DMS79 (cell line): ENCODE data around the gene NR1H3.
"Not testable (repeated sequence)": the region's sequence is repeated elsewhere in the genome, so short reads cannot be mapped to it uniquely, and the experiment has no call there.

Source experiments
- DNase-seq: peaks from one replicate; lab custom pipeline; 2025; lab: John Stamatoyannopoulos, UW

The NR1H3 gene

GRCh38 chr11:47257517-47258316 is at the start of gene NR1H3:
TSS of gene NR1H3 (plus strand) at chr11:47257996. CDS start at chr11:47259217, 1,221 bp downstream.
- no peak for DNase-seq

- DNase-seq: not testable (repeated sequence)
Measured at GRCh38 chr11:47208008-47208552, 49.7 kb upstream of the NR1H3 start.

DNA sequence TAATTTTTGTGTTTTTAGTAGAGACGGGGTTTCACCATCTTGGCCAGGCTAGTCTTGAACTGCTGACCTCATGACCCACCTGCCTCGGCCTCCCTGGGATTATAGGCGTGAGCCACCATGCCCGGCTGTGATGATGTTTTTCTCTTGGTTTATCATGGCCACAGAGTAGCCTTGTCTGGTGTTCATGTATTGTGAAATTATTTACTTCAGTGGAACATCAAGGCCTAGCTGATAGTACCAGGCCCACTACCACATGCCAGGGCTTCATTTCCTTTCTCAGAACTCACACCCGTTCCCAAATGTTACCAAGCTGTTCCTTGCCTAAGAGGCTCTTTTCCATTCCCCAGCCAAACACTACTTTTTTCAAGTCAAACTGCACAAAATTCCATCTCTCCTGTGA is 49.2 kb upstream of the NR1H3 start:
- DNase-seq: no peak

- DNase-seq: no peak
Measured at GRCh38 chr11:47212938-47213337, 44.9 kb upstream of the NR1H3 start.

- DNase-seq: peak; percentile 92
Measured at GRCh38 chr11:47213950-47214565, 43.7 kb upstream of the NR1H3 start.

DNA sequence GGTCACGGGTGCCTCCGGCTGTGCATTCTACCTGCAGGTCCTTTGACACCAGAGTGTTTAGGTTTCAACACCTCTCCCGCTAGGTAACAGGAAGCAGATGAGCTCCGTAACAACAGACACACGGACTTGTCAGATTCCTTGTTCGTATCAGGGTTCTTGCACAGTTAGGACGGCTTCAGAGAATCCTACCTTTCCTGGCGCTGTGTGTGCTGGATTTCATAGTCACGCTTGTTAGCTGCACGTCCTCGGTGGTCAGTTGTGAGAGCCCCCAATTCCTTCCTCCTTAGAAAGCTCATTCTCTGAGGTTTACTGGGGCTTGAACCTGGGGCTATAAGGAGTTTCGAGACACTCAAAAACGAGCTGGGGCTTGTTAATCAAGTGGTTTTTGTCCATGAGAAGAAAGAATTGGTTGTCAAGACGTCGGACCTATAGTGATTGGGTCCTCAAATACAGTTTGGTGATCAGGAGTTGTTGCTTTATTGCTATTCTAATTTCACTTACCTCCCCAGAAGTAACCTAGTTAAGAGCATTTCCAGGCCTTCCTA is 42.4 kb upstream of the NR1H3 start:
- peak; percentile 27 for DNase-seq

- DNase-seq: peak; percentile 25
Measured at GRCh38 chr11:47216121-47216798, 41.5 kb upstream of the NR1H3 start.

DNA sequence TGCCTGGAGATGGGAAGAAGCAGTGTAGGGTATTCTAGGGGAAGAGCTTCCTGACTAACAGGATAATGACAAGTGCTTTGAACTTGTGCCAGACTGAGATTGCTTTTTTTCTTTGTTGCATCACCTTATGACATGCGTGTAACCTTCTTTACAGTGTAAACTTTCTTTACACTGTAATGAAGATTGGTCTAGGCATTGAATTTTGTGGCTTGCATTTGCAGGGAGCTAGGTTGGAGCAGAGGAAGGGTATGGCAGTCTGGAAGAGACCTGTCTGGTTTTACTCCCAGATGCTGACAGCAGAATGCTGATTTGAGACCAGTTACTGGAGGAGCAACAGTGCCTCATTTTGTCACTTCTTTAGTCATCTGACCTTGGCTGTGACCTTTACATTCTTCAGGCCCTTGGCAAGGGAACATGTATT is 37.4 kb upstream of the NR1H3 start:
- DNase-seq: no peak

GRCh38 chr11:47222696-47223095 is 35.1 kb upstream of the NR1H3 start:
- no peak for DNase-seq

DNA sequence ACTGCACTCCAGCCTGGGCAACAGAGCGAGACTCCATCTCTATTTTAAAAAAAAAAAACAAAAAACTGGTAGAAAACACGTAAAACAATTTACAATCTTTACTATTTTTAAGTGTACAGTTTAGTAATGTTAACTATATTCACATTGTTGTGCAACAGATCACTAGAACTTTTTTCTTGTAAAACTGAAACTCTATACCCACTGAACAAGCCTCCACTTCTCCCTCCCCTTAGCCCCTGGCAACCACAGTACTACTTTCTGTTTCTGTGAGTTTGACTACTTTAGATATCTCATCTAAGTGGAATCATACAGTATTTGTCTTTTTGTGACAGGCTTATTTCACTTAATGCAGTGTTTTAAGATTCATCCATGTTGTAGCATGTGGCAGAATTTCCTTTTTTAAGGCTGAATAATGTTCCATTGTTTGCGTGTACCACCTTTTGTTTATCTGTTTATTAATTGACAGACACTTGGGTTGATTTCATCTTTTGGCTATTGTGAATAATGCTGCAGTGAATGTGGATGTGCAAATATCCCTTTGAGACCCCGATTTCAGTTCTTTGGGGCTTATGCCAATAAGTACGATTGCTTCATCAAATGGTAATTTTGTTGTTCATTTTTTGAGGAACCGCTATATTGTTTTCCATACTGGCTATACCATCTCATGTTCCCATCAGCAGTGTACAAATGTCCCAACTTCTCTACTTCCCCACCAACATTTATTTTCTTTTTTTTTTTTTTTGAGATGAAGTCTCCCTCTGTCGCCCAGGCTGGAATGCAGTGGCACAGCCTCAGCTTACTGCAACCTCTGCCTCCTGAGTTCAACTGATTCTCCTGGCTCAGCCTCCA is 32.0 kb upstream of the NR1H3 start:
- no peak for DNase-seq

DNA sequence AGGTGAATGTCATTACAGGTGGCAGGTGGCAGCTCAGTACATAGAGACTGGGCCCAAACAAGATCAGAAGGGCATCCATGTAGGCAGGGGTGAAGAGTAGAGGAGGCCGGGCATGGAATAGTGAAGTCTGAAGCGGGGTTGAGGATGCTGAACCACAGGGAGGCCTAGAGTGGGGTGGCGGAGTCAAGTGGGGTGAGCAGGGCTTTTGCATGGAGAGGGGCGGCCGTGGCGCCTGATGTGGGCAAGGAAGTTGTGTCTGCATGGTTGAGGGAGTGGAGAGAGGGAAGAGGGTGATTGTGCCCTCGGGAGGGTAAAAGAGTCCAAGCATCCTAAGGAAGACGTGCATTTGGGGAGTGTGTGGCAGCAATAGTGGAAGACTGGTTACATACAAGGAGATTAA is 28.6 kb upstream of the NR1H3 start:
- DNase-seq: no peak

GRCh38 chr11:47233051-47233450 is 24.7 kb upstream of the NR1H3 start:
- no peak for DNase-seq

- DNase-seq: no peak
Measured at GRCh38 chr11:47233989-47234668, 23.7 kb upstream of the NR1H3 start.

DNA sequence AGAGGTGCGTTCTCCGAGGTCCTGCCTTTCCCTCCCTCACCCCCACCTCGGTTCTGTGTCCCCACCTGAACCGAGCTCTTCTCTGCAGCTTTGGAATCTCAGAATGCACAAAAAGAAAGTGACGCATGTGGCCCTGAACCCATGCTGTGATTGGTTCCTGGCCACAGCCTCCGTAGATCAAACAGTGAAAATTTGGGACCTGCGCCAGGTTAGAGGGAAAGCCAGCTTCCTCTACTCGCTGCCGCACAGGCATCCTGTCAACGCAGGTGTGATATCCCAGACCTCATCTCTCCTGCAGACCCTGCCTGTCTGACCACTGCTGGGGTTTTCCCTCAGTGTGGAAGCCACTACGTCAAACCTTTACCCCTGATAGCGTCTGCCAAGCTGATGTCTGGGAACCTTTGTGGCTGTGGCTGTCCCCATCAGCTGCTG is 23.1 kb upstream of the NR1H3 start:
- DNase-seq: peak; percentile 21

DNA sequence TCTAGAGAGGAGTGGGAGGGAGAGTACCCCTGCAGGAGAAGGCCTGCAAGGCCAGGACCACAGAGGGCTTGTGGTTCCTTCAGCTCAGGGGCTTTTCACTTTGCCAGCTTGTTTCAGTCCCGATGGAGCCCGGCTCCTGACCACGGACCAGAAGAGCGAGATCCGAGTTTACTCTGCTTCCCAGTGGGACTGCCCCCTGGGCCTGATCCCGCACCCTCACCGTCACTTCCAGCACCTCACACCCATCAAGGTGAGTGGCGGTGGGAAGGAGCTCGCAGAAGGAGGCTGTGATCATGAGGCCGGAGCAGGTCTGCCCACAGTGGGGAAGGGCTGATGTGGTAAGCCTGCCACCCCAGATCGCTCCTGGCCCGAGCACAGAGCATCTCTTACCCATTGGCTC is 22.6 kb upstream of the NR1H3 start:
- no peak for DNase-seq

GRCh38 chr11:47236482-47236881 is 21.3 kb upstream of the NR1H3 start:
- no peak for DNase-seq

GRCh38 chr11:47239852-47240251 is 17.9 kb upstream of the NR1H3 start:
- DNase-seq: no peak

GRCh38 chr11:47241841-47242301 is 15.9 kb upstream of the NR1H3 start:
- DNase-seq: no peak

DNA sequence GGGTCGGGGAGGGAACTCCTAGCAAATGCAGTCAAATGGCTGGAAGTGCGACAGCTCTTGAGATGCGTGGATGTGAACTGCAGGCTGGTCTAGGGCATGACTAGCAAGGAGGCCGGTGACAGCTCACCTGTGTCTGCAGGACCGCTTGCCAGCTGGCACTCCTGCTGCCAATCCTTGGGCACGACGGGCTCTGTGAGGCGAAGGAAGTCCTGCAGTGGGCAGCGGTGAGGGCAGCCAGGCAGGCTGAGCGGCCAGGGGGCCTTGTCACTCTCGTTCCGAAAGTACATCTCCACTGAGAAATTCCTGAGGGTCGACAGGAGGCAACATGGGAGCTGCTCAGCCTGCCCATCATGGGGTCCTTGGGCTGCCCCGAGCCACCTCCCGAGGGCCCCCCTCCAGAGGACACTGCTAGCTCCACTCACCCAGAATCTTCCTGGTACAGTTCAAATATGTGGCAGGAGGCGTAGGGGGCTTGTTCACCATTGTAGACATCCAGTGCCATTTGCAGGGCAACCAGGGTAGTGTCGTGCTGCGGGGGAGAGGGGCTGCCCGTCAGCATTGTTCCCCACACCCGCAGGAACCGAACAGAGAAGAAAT is 15.1 kb upstream of the NR1H3 start:
- no peak for DNase-seq

- no peak for DNase-seq
Measured at GRCh38 chr11:47243454-47243853, 14.3 kb upstream of the NR1H3 start.
